ENCODE data around the gene EVA1A.

DNA sequence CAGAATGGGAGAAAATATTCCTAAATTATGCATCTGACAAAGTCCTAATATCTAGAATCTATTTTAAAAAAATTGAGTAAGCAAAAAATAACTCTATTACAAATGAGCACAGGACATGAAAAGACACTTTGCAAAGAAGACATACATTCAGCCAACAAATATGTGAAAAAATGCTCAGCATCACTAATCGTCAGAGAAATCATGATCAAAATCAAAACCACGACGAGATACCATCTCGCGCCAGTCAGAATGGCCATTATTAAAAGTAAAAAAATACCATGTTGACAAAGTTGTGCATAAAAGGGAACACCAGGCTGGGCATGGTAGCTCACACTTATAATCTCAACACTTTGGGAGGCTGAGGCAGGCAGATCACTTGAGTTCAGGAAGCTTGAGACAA lies 63.5 kb downstream of the EVA1A start:
- TF ChIP-seq POLR2A (IDR thresholded peaks at IDR 0.05; ENCODE audit: low read length) (no peak), GATA1 (IDR thresholded peaks at IDR 0.05; ENCODE audit: low read depth, low read length) (no peak)
